Measurements from ENCODE around the gene RAB29.

- TF ChIP-seq POLR2A (IDR thresholded peaks at IDR 0.05) (no peak), CTCF (IDR thresholded peaks at IDR 0.05) (no peak)
These were observed 7.5 kb upstream of the RAB29 start for GRCh38 chr1:205782627-205783432.

Measured in Peyer's patch (tissue), 4 donors.